Aorta (tissue), 5 donors: ENCODE measurements around the gene NCR3LG1. TPM values are rescaled to one million over a fixed set of nuclear protein-coding genes. Genes with fewer than 3 reads are reported as not detected.

Experiments used
- ATAC-seq: fragments of 200-7000 bp; cut with Tn5 transposase; one replicate; pipeline ENCODE4 v1.9.1; 2022; ENCODE audit warnings: moderate library complexity; ENCODE audit not compliant: low FRiP score
- DNase-seq, 2 donors: peaks; one replicate each; pipeline ENCODE4 v3.0.0-alpha.2; 2020
- H3K27ac ChIP-seq, 2 donors: one replicate each; pipeline ENCODE4 v1.5.1; 2013; ENCODE audit warnings: low read length in 2 of 2, mild to moderate bottlenecking in 2 of 2, moderate library complexity in 2 of 2, control low read depth in 1 of 2, inconsistent platforms in 1 of 2, low read depth in 1 of 2
- H3K27me3 ChIP-seq, 2 donors: one replicate each; pipeline ENCODE4 v1.6.1; 2013; ENCODE audit warnings: control low read depth in 1 of 2, low read length in 1 of 2, mild to moderate bottlenecking in 1 of 2, moderate library complexity in 1 of 2; ENCODE audit not compliant: insufficient read depth in 2 of 2, control insufficient read depth in 1 of 2
- H3K36me3 ChIP-seq, 2 donors: one replicate each; pipeline ENCODE4 v1.6.1; 2013; ENCODE audit warnings: control low read depth in 1 of 2, low read length in 1 of 2, mild to moderate bottlenecking in 1 of 2; ENCODE audit not compliant: insufficient read depth in 2 of 2, control insufficient read depth in 1 of 2
- H3K4me1 ChIP-seq, 2 donors: one replicate each; pipeline ENCODE4 v1.6.1; 2013; ENCODE audit warnings: low read length in 2 of 2, control low read depth in 1 of 2, mild to moderate bottlenecking in 1 of 2, moderate library complexity in 1 of 2; ENCODE audit not compliant: insufficient read depth in 2 of 2, control insufficient read depth in 1 of 2
- H3K4me3 ChIP-seq, 2 donors: one replicate each; pipeline ENCODE4 v1.5.1; 2013; ENCODE audit warnings: low read length in 2 of 2, control low read depth in 1 of 2, mild to moderate bottlenecking in 1 of 2
- H3K9me3 ChIP-seq: one replicate; pipeline ENCODE4 v1.6.1; 2013; ENCODE audit warnings: mild to moderate bottlenecking, low read length; ENCODE audit not compliant: control insufficient read depth
- WGBS, 2 donors: extraction: QIAGEN DNeasy Blood & Tissue Kit; methylation state at CpG; one replicate each; pipeline ENCODE4 v1.1.7; 2013; 5-methylcytosine and 5-hydroxymethylcytosine counted together
- intact Hi-C, 2 donors: fragments of 100-400 bp; cut with DNase I; formaldehyde crosslinking; loops; one replicate each; pipeline versions ENCODE4 v1.14.2 to v1.15.0; 2022
- polyA plus RNA-seq, 2 donors: library from polyadenylated mRNA; stranded (reverse); fragments of 200-250 nt; gene quantifications; one replicate each; pipeline ENCODE4 v1.2.3, GENCODE V29; 2013
- total RNA-seq, 2 donors: library from RNA; stranded (reverse); fragmentation: NEBNext Ultra II Directional; extraction: Animal tissue kit (Norgen Biotek cat#: 25700); gene quantifications; one replicate each; pipeline ENCODE4 v1.2.1, GENCODE V29; 2021
- donor health status: healthy with polysubstance abuse.
- donor health status: Bipolar disorder and iron deficiency.
- donor health status: DM: no; HTN: no; CAD: no.
- donor health status: DM: no; HTN: no; CAD: no.
- donor health status: DM: yes; HTN: yes; CAD: no.

The NCR3LG1 gene
- total and polyA plus RNA-seq, 4 donors, result 0.38 to 3.2 (median 1.8) TPM

GRCh38 chr11:17366495-17366894 lies 14.9 kb downstream of the NCR3LG1 start:
- DNase-seq (no peak), ATAC-seq (no peak)
- Histone ChIP-seq H3K9me3 (peaks cover 17% of the 10 kb centered on the region), H3K27ac (no peak overlapping the region), H3K4me3 (no peak overlapping the region), H3K4me1 (no peaks in the 10 kb centered on the region), H3K27me3 (peaks cover 0 to 1% of the 10 kb centered on the region in 2 donors), H3K36me3 (peaks cover 6 to 23% of the 10 kb centered on the region in 2 donors)
- intact Hi-C loops, result no loop called here
- WGBS, 2 donors, result 81 to 84% methylated on average over 1 of the region's 1 CpG

GRCh38 chr11:17368551-17368950 lies 17.0 kb downstream of the NCR3LG1 start:
- H3K4me3 ChIP-seq, result no peak overlapping the region

GRCh38 chr11:17369094-17369493 lies 17.5 kb downstream of the NCR3LG1 start:
- H3K9me3 ChIP-seq, result peaks cover 32% of the 10 kb centered on the region
- ATAC-seq, result no peak
- H3K27ac ChIP-seq, result no peak overlapping the region
- peaks cover 9 to 38% of the 10 kb centered on the region in 2 donors for H3K36me3 ChIP-seq
- peaks cover 0 to 1% of the 10 kb centered on the region in 2 donors for H3K27me3 ChIP-seq
- DNase-seq, result no peak
- H3K4me1 ChIP-seq, result no peaks in the 10 kb centered on the region
- intact Hi-C loops, result no loop called here
- H3K4me3 ChIP-seq, result no peak overlapping the region

More at GRCh38 chr11:17368551-17368950, 17.0 kb downstream of the NCR3LG1 start:
- peaks cover 31% of the 10 kb centered on the region for H3K9me3 ChIP-seq
- no peak for ATAC-seq
- H3K36me3 ChIP-seq, result peaks cover 9 to 37% of the 10 kb centered on the region in 2 donors
- no peak overlapping the region for H3K27ac ChIP-seq
- H3K27me3 ChIP-seq, result peaks cover 0 to 1% of the 10 kb centered on the region in 2 donors
- no peaks in the 10 kb centered on the region for H3K4me1 ChIP-seq
- WGBS, 2 donors, result 84 to 93% methylated on average over 3 of the region's 3 CpGs
- no peak for DNase-seq
- intact Hi-C loops, result no loop called here

GRCh38 chr11:17369684-17370243 lies 18.2 kb downstream of the NCR3LG1 start:
- intact Hi-C loops, result no loop called here
- H3K4me1 ChIP-seq, result no peaks in the 10 kb centered on the region

GRCh38 chr11:17371614-17372013 lies 20.0 kb downstream of the NCR3LG1 start:
- no peak overlapping the region for H3K27ac ChIP-seq
- intact Hi-C loops, result no loop called here
- ATAC-seq (no peak), DNase-seq (no peak)
- peaks cover 9 to 36% of the 10 kb centered on the region in 2 donors for H3K36me3 ChIP-seq
- peaks cover 30% of the 10 kb centered on the region for H3K9me3 ChIP-seq
- H3K4me1 ChIP-seq, result no peaks in the 10 kb centered on the region
- WGBS, 2 donors, result 45 to 51% methylated on average over 3 of the region's 3 CpGs
- H3K4me3 ChIP-seq, result no peak overlapping the region
- no peaks in the 10 kb centered on the region for H3K27me3 ChIP-seq

More at GRCh38 chr11:17369684-17370243, 18.2 kb downstream of the NCR3LG1 start:
- H3K4me3 ChIP-seq, result no peak overlapping the region
- H3K27ac ChIP-seq, result no peak overlapping the region
- peaks cover 32% of the 10 kb centered on the region for H3K9me3 ChIP-seq
- peaks cover 9 to 38% of the 10 kb centered on the region in 2 donors for H3K36me3 ChIP-seq
- 64 to 79% methylated on average over 2 of the region's 2 CpGs for WGBS, 2 donors
- peaks cover 0 to 1% of the 10 kb centered on the region in 2 donors for H3K27me3 ChIP-seq
- ATAC-seq, result no peak
- DNase-seq, result no peak

- Histone ChIP-seq H3K9me3 (peaks cover 16% of the 10 kb centered on the region), H3K4me3 (no peak overlapping the region), H3K27ac (no peak overlapping the region), H3K36me3 (peaks cover 7 to 21% of the 10 kb centered on the region in 2 donors), H3K4me1 (no peaks in the 10 kb centered on the region), H3K27me3 (no peaks in the 10 kb centered on the region)
- ATAC-seq (no peak), DNase-seq (no peak)
- intact Hi-C loops, result no loop called here
- WGBS, 2 donors, result 88 to 95% methylated on average over 5 of the region's 5 CpGs
Observed at GRCh38 chr11:17375547-17375946, 23.9 kb downstream of the NCR3LG1 start.

GRCh38 chr11:17376493-17376892 lies 24.9 kb downstream of the NCR3LG1 start:
- no peak overlapping the region for H3K27ac ChIP-seq
- ATAC-seq, result no peak
- H3K27me3 ChIP-seq, result no peaks in the 10 kb centered on the region
- H3K9me3 ChIP-seq, result peaks cover 15% of the 10 kb centered on the region
- no peak overlapping the region for H3K4me3 ChIP-seq
- DNase-seq, result no peak
- intact Hi-C loops, result no loop called here
- peaks cover 4 to 18% of the 10 kb centered on the region in 2 donors for H3K36me3 ChIP-seq
- H3K4me1 ChIP-seq, result no peaks in the 10 kb centered on the region
- WGBS, 2 donors, result 58 to 74% methylated on average over 3 of the region's 3 CpGs

GRCh38 chr11:17378655-17379054 lies 27.1 kb downstream of the NCR3LG1 start:
- H3K4me3 ChIP-seq, result no peak overlapping the region
- intact Hi-C loops, result no loop called here
- H3K36me3 ChIP-seq, result peaks cover 0 to 4% of the 10 kb centered on the region in 2 donors
- no peaks in the 10 kb centered on the region for H3K4me1 ChIP-seq
- H3K27me3 ChIP-seq, result no peaks in the 10 kb centered on the region
- DNase-seq (no peak), ATAC-seq (no peak)
- peaks cover under 1% of the 10 kb centered on the region for H3K9me3 ChIP-seq
- H3K27ac ChIP-seq, result no peak overlapping the region
- 63 to 76% methylated on average over 2 of the region's 2 CpGs for WGBS, 2 donors

- intact Hi-C loops, result no loop called here
- no peak overlapping the region for H3K27ac ChIP-seq
- H3K4me3 ChIP-seq, result no peak overlapping the region
- ATAC-seq (no peak), DNase-seq (no peak)
- 78 to 87% methylated on average over 7 of the region's 7 CpGs for WGBS, 2 donors
- no peaks in the 10 kb centered on the region for H3K27me3 ChIP-seq
- no peaks in the 10 kb centered on the region for H3K9me3 ChIP-seq
- H3K36me3 ChIP-seq, result peaks cover 0 to 3% of the 10 kb centered on the region in 2 donors
- H3K4me1 ChIP-seq, result no peaks in the 10 kb centered on the region
Observed at GRCh38 chr11:17379383-17380180, 28.0 kb downstream of the NCR3LG1 start.
